ENCODE data around the gene FAM170B. TPM values are rescaled to one million over a fixed set of nuclear protein-coding genes. Genes with fewer than 3 reads are reported as not detected.

Gene FAM170B
- total RNA-seq, 4 donors from 2014 or later: not detected

DNA sequence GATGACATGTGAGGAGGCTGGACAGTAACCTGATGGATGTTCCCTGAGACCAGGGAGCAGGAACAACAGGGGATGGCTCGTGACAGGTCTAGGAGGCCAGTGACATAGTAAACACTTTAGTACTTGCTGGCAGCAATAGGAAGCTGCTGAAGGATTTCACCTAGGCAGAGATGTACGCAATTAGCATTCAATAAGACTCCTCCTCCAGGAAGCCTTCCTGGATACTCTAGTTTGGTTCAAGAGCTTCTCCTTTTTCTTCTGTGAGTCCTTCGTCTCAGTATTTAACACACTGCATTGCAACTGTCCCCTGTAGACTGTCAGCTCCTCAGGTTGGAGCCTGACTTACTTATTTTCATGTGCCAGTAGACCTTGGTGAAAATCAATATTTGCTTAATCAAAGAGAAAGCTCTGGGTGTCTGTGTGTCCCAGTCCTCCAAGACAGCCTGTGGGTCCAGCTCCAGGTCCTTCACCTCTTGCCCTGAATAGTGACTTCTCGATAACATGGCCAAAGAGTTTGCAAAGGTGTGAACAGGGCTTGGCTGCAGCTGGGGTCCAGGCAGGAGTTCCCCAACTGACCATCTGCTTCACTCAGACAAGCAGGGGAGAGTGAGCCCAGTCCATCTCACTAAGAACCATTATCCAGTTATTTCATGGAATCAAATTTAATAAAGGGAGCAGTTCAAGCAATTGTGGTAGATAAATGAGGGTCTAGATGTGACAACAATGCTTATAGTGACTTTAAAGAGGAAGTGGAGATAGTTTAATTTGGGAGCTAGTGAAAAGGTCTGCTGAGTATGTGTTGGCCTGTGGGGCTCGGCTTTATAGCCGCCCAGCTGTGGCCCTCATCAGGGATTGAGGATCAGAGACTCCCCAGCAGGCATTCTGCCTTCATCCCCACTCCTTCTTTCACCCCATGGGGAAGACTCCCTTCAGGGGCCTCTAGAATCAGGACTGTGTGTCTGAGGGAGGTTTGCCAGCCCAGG, 45.0 kb upstream of the FAM170B start:
- H3K4me1 ChIP-seq: peaks cover 4 to 7% of the 10 kb centered on the region in 2 donors
- no peaks in the 10 kb centered on the region for H3K27me3 ChIP-seq
- no peak for TF ChIP-seq POLR2A (IDR thresholded peaks at IDR 0.05)
- TF ChIP-seq, protein P1, sequence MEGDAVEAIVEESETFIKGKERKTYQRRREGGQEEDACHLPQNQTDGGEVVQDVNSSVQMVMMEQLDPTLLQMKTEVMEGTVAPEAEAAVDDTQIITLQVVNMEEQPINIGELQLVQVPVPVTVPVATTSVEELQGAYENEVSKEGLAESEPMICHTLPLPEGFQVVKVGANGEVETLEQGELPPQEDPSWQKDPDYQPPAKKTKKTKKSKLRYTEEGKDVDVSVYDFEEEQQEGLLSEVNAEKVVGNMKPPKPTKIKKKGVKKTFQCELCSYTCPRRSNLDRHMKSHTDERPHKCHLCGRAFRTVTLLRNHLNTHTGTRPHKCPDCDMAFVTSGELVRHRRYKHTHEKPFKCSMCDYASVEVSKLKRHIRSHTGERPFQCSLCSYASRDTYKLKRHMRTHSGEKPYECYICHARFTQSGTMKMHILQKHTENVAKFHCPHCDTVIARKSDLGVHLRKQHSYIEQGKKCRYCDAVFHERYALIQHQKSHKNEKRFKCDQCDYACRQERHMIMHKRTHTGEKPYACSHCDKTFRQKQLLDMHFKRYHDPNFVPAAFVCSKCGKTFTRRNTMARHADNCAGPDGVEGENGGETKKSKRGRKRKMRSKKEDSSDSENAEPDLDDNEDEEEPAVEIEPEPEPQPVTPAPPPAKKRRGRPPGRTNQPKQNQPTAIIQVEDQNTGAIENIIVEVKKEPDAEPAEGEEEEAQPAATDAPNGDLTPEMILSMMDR (IDR thresholded peaks at IDR 0.05 in 4 of 5, conservative IDR thresholded peaks at IDR 0.05 in 1 of 5): no peak
- no peak overlapping the region for H3K4me3 ChIP-seq
- intact Hi-C loops (cut with DNase I; ENCODE audit: low total_unique reads) (no loop called here), in situ Hi-C loops (cut with MboI; ENCODE audit: low sequenced_read_pairs in 4 of 4) (no loop called here)
- H3K36me3 ChIP-seq: no peaks in the 10 kb centered on the region
- ATAC-seq: no peak
- peak overlapping the region in 3 of 4 donors; percentile 68 to 71 (median 70) for H3K27ac ChIP-seq
- H3K9me3 ChIP-seq: no peaks in the 10 kb centered on the region
- no peak for DNase-seq

DNA sequence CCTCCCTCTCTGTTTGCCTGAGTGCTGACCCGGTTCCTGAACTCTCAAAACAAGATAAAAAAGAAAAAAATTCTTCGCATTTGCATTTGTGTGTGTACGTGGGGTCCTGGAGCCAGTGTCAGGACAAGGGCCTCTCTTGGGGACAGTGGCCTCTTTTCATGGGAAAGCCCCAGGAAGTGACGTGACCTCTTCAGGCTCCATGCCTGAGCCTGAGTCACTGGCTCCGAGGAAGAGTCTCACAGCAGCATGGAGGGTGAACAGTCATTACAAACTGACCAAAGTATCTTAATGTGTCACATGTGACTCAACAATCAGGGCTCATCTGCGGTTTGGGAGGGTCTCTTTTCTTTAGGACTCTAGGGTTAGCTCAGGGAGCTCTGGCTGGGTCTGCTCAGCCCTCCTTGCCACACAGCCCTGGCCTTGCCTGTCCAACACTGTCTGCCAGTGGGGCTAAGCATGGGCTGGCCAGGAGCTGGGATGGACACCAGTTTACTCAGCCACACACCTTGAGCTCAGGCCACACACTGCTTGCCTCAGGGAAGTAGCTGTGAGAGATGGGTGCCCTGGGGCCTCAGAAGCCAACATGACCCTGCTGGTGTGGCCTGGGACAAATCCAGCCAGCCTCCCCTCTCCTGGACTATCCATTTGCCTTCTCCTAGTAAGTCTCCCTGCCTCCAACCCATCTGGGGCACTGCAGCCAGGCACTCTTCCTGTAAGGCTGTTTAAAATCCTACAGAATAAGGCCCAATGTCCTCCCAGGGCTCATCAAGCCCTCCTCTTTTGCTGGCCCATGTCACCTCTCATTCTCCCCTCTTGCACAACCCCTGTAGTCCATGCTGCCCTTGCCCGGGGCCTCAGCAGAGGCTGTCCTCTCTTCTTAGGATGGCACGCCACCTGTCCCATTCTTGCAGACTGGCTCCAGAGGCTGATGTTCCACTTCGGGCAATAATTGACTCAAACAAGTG, 43.9 kb upstream of the FAM170B start:
- no peaks in the 10 kb centered on the region for H3K9me3 ChIP-seq
- H3K4me1 ChIP-seq: peaks cover 4 to 7% of the 10 kb centered on the region in 2 donors
- DNase-seq (peak; percentile 26 to 34), ATAC-seq (peak; percentile 82 to 86)
- in situ Hi-C loops (cut with MboI; ENCODE audit: low sequenced_read_pairs in 4 of 4) (no loop called here), intact Hi-C loops (cut with DNase I; ENCODE audit: low total_unique reads) (no loop called here)
- no peaks in the 10 kb centered on the region for H3K36me3 ChIP-seq
- TF ChIP-seq POLR2A (IDR thresholded peaks at IDR 0.05): no peak
- TF ChIP-seq, protein P1 (IDR thresholded peaks at IDR 0.05 in 4 of 5, conservative IDR thresholded peaks at IDR 0.05 in 1 of 5): no peak
- no peaks in the 10 kb centered on the region for H3K27me3 ChIP-seq
- H3K4me3 ChIP-seq: no peak overlapping the region
- peak overlapping the region; percentile 65 to 72 (median 70) for H3K27ac ChIP-seq

DNA sequence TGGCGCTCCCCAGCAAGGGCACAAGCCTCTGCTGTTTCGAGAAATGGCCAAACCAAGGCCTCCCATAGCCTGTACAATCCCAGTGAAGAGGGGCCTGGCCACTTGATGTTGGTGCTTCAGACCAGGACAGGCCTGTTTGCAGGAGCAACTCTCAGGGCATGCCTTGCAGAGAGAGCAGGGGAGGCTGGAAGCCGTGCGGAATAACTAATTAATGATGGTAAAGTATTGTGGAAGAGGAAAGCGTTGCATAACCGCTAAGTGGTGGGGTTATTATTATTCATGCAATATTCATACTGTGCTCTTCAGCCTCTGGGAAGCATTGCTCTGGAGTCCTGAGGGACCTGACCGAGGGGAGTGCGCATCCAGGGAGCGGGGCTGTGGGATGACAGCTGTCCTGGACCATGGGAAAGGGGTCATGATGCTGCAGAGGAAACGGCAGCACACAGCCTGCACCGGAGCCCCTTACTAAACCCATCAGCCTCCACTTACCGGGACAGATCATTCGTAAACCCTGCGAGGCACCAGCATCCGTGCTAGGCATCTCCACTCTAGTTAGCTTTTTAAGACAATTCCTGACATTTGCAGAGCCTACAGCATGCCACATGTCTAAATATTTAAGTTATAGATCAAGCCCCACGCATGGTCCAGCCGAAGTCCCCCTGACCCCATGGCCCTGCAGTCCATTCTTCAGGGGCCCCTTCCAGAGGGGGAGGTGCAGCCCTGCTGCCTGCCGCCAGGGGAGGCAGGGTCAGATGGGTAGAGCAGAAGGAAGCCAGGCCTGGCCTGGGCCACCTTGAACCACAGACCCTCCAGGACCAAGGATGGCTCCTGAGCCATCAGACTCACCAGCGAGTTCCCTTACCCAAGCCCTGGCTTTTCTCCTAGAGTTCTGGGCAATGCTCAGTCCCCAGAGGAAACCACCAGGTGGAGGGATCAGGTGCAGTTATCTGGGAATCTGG, 42.8 kb upstream of the FAM170B start:
- Histone ChIP-seq H3K4me1 (peaks cover 4 to 7% of the 10 kb centered on the region in 2 donors), H3K36me3 (no peaks in the 10 kb centered on the region), H3K27ac (peak overlapping the region; percentile 55 to 72 (median 68)), H3K27me3 (no peaks in the 10 kb centered on the region), H3K9me3 (no peaks in the 10 kb centered on the region), H3K4me3 (peak overlapping the region in 1 of 4 donors; percentile 0)
- TF ChIP-seq, protein P1 (IDR thresholded peaks at IDR 0.05 in 4 of 5, conservative IDR thresholded peaks at IDR 0.05 in 1 of 5): no peak
- TF ChIP-seq POLR2A (IDR thresholded peaks at IDR 0.05): no peak
- DNase-seq (no peak), ATAC-seq (peak in 1 of 2 donors; percentile 16)
- in situ Hi-C loops (cut with MboI; ENCODE audit: low sequenced_read_pairs in 4 of 4) (no loop called here), intact Hi-C loops (cut with DNase I; ENCODE audit: low total_unique reads) (no loop called here)

All from gastrocnemius medialis (tissue), 4 donors.